ENCODE measurements around the gene MRE11.

DNA sequence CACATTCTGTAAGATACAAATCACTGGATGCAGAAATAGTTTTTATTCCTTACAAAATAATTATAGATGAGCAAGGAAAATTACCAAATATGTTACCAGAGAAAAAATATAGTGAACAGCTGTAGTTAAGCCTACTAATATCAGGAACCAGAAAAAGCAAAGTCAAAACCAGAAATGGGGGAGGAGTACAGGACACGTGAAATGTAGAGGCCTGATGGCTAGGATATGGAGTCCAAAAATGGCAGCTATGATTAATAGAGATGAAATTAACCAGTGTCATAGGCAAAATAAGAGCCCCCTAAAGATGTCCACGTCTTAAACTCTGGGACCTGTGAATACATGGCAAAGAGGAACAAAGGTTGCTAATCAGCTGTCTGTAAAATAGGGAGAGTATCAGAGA, 34.1 kb downstream of the MRE11 start:
- TF ChIP-seq POLR2A (IDR thresholded peaks at IDR 0.05) (no peak), POLR2AphosphoS5 (IDR thresholded peaks at IDR 0.05) (no peak)
- TF ChIP-seq, protein P1, sequence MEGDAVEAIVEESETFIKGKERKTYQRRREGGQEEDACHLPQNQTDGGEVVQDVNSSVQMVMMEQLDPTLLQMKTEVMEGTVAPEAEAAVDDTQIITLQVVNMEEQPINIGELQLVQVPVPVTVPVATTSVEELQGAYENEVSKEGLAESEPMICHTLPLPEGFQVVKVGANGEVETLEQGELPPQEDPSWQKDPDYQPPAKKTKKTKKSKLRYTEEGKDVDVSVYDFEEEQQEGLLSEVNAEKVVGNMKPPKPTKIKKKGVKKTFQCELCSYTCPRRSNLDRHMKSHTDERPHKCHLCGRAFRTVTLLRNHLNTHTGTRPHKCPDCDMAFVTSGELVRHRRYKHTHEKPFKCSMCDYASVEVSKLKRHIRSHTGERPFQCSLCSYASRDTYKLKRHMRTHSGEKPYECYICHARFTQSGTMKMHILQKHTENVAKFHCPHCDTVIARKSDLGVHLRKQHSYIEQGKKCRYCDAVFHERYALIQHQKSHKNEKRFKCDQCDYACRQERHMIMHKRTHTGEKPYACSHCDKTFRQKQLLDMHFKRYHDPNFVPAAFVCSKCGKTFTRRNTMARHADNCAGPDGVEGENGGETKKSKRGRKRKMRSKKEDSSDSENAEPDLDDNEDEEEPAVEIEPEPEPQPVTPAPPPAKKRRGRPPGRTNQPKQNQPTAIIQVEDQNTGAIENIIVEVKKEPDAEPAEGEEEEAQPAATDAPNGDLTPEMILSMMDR (IDR thresholded peaks at IDR 0.05), result no peak
